Endothelial cell of hepatic sinusoid (primary cell): Measurements from ENCODE around the gene LDLRAD4.

Source experiments
- in situ Hi-C: cut with HindIII; loops from 2 replicates; pipeline ENCODE4 v1.10.0; 2017; ENCODE audit warnings: low sequenced_read_pairs

LDLRAD4 gene

GRCh38 chr18:13551841-13552733, 333.5 kb downstream of the LDLRAD4 start:
- in situ Hi-C loops: no loop called here

- in situ Hi-C loops: no loop called here
These were observed 334.9 kb downstream of the LDLRAD4 start for GRCh38 chr18:13553449-13553848.

GRCh38 chr18:13555192-13555591, 336.6 kb downstream of the LDLRAD4 start:
- in situ Hi-C loops: no loop called here

GRCh38 chr18:13555865-13556264, 337.3 kb downstream of the LDLRAD4 start:
- in situ Hi-C loops: no loop called here

- in situ Hi-C loops: no loop called here
These were observed 337.9 kb downstream of the LDLRAD4 start for GRCh38 chr18:13556502-13556901.

GRCh38 chr18:13558124-13558523, 339.6 kb downstream of the LDLRAD4 start:
- in situ Hi-C loops: no loop called here

- in situ Hi-C loops: no loop called here
These were observed 340.2 kb downstream of the LDLRAD4 start for GRCh38 chr18:13558790-13559189.

- in situ Hi-C loops: no loop called here
These were observed 341.2 kb downstream of the LDLRAD4 start for GRCh38 chr18:13559754-13560153.

- in situ Hi-C loops: no loop called here
These were observed 341.7 kb downstream of the LDLRAD4 start for GRCh38 chr18:13560306-13560705.

- in situ Hi-C loops: no loop called here
These were observed 344.0 kb downstream of the LDLRAD4 start for GRCh38 chr18:13562494-13563029.

GRCh38 chr18:13563390-13563805, 344.8 kb downstream of the LDLRAD4 start:
- in situ Hi-C loops: no loop called here

- in situ Hi-C loops: no loop called here
These were observed 346.0 kb downstream of the LDLRAD4 start for GRCh38 chr18:13564579-13564978.

GRCh38 chr18:13565228-13565627, 346.7 kb downstream of the LDLRAD4 start:
- in situ Hi-C loops: no loop called here

GRCh38 chr18:13566941-13567746, 348.6 kb downstream of the LDLRAD4 start:
- in situ Hi-C loops: no loop called here

GRCh38 chr18:13568443-13569392, 350.2 kb downstream of the LDLRAD4 start:
- in situ Hi-C loops: no loop called here

- in situ Hi-C loops: no loop called here
These were observed 351.7 kb downstream of the LDLRAD4 start for GRCh38 chr18:13570216-13570615.

- in situ Hi-C loops: no loop called here
These were observed 352.4 kb downstream of the LDLRAD4 start for GRCh38 chr18:13570856-13571495.

- in situ Hi-C loops: no loop called here
These were observed 353.6 kb downstream of the LDLRAD4 start for GRCh38 chr18:13572148-13572547.

- in situ Hi-C loops: no loop called here
These were observed 354.2 kb downstream of the LDLRAD4 start for GRCh38 chr18:13572721-13573120.

- in situ Hi-C loops: no loop called here
These were observed 355.2 kb downstream of the LDLRAD4 start for GRCh38 chr18:13573750-13574149.
